Measurements from ENCODE around the gene SP9. TPM values are rescaled to one million over a fixed set of nuclear protein-coding genes. Genes with fewer than 3 reads are reported as not detected.

The SP9 gene
- total RNA-seq, 1 donor from 2014 or later, result not detected

- peaks cover 71% of the 10 kb centered on the region for H3K27me3 Mint-ChIP-seq (ENCODE audit: insufficient read depth, low read depth)
- peaks cover 32% of the 10 kb centered on the region for H3F3A ChIP-seq (ENCODE audit: low read depth)
Measured at GRCh38 chr2:174326161-174327020, 8.4 kb upstream of the SP9 start.

GRCh38 chr2:174327021-174327840 lies 7.5 kb upstream of the SP9 start:
- peaks cover 29% of the 10 kb centered on the region for H3K4me1 ChIP-seq
- Mint-ChIP-seq H3K4me3 (peak overlapping the region; percentile 85), H3K36me3 (peaks cover 2% of the 10 kb centered on the region)

More at GRCh38 chr2:174326161-174327020, 8.4 kb upstream of the SP9 start:
- TF ChIP-seq EZH2 (IDR thresholded peaks at IDR 0.05), result peak; percentile 97
- TF ChIP-seq CTCF (IDR thresholded peaks at IDR 0.05), result no peak
- TF ChIP-seq EZH2phosphoT487 (IDR thresholded peaks at IDR 0.05), result peak; percentile 95
- peak; percentile 67 for DNase-seq (ENCODE audit: low spot score)
- Histone ChIP-seq H2AFZ (replicated peaks) (peak overlapping the region; percentile 32), H3K9me3 (ENCODE audit: low read depth) (no peaks in the 10 kb centered on the region), H3K4me3 (peak overlapping the region; percentile 55), H3K79me2 (ENCODE audit: low read depth) (no peaks in the 10 kb centered on the region), H3K4me1 (peaks cover 22% of the 10 kb centered on the region), H3K4me2 (peak overlapping the region; percentile 90), H4K20me1 (ENCODE audit: low read depth) (peaks cover 48% of the 10 kb centered on the region), H3K36me3 (no peaks in the 10 kb centered on the region), H3K27ac (no peak overlapping the region), H3K9ac (no peak overlapping the region), H3K27me3 (peaks cover 94% of the 10 kb centered on the region)
- Mint-ChIP-seq H3K9me3 (no peaks in the 10 kb centered on the region), H3K27ac (no peak overlapping the region), H3K4me3 (peak overlapping the region; percentile 85), H3K4me1 (peaks cover 32% of the 10 kb centered on the region), H3K36me3 (peaks cover 2% of the 10 kb centered on the region)

GRCh38 chr2:174327841-174328113 lies 7.0 kb upstream of the SP9 start:
- peaks cover 46% of the 10 kb centered on the region for H3F3A ChIP-seq (ENCODE audit: low read depth)
- no peaks in the 10 kb centered on the region for H3K36me3 ChIP-seq
- H3K79me2 ChIP-seq (ENCODE audit: low read depth), result no peaks in the 10 kb centered on the region
- H3K27me3 ChIP-seq, result peaks cover 100% of the 10 kb centered on the region
- H3K4me3 ChIP-seq, result peak overlapping the region; percentile 35
- H2AFZ ChIP-seq (replicated peaks), result no peak overlapping the region
- peak overlapping the region; percentile 70 for H3K4me2 ChIP-seq
- no peak overlapping the region for H3K27ac ChIP-seq
- TF ChIP-seq EZH2phosphoT487 (IDR thresholded peaks at IDR 0.05) (no peak), EZH2 (IDR thresholded peaks at IDR 0.05) (no peak)
- Mint-ChIP-seq H3K4me1 (peaks cover 46% of the 10 kb centered on the region), H3K27ac (no peak overlapping the region), H3K9me3 (no peaks in the 10 kb centered on the region), H3K36me3 (peaks cover 2% of the 10 kb centered on the region), H3K4me3 (peak overlapping the region; percentile 85), H3K27me3 (ENCODE audit: insufficient read depth, low read depth) (peaks cover 85% of the 10 kb centered on the region)
- H4K20me1 ChIP-seq (ENCODE audit: low read depth), result peaks cover 62% of the 10 kb centered on the region
- peaks cover 33% of the 10 kb centered on the region for H3K4me1 ChIP-seq
- H3K9me3 ChIP-seq (ENCODE audit: low read depth), result no peaks in the 10 kb centered on the region
- H3K9ac ChIP-seq, result no peak overlapping the region
- DNase-seq (ENCODE audit: low spot score), result no peak

More at GRCh38 chr2:174327021-174327840, 7.5 kb upstream of the SP9 start:
- TF ChIP-seq EZH2phosphoT487 (IDR thresholded peaks at IDR 0.05) (peak; percentile 77), EZH2 (IDR thresholded peaks at IDR 0.05) (peak; percentile 90), CTCF (IDR thresholded peaks at IDR 0.05) (no peak)
- peaks cover 56% of the 10 kb centered on the region for H4K20me1 ChIP-seq (ENCODE audit: low read depth)
- peak overlapping the region; percentile 55 for H3K4me3 ChIP-seq
- Mint-ChIP-seq H3K9me3 (no peaks in the 10 kb centered on the region), H3K27me3 (ENCODE audit: insufficient read depth, low read depth) (peaks cover 80% of the 10 kb centered on the region), H3K27ac (no peak overlapping the region), H3K4me1 (peaks cover 41% of the 10 kb centered on the region)
- H3K4me2 ChIP-seq, result peak overlapping the region; percentile 90
- no peak overlapping the region for H3K9ac ChIP-seq
- H3K36me3 ChIP-seq, result no peaks in the 10 kb centered on the region
- no peak overlapping the region for H3K27ac ChIP-seq
- no peaks in the 10 kb centered on the region for H3K79me2 ChIP-seq (ENCODE audit: low read depth)
- peaks cover 40% of the 10 kb centered on the region for H3F3A ChIP-seq (ENCODE audit: low read depth)
- no peaks in the 10 kb centered on the region for H3K9me3 ChIP-seq (ENCODE audit: low read depth)
- DNase-seq (ENCODE audit: low spot score), result peak; percentile 56
- peaks cover 100% of the 10 kb centered on the region for H3K27me3 ChIP-seq
- peak overlapping the region; percentile 32 for H2AFZ ChIP-seq (replicated peaks)
